ENCODE results near the gene AKAP7. TPM values are rescaled to one million over a fixed set of nuclear protein-coding genes. Genes with fewer than 3 reads are reported as not detected.

Gene AKAP7
- total and polyA plus RNA-seq, 2 donors (not counting 3 experiments of a cell fraction or from before 2014, with no cell fraction given) = 0.76 to 3.3 TPM

DNA sequence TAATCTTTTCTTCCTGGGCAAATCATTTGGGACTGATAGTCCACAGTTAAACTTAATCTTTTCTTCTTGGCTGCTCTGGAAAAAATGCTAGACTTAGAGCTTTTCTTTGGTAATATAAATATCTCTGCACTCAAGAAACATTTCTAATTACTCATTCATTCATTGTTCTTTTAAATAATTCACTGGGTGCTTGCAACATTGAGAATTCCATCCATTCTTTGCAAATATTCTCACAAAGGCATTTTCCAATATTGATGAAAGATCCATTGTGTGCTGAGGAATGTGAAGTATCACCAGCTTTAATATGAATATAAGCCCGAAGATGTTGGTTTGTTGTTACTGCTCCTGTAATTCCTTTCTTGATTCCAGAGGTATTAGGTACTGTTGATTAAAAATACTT, 38.4 kb downstream of the AKAP7 start:
- no peaks in the 10 kb centered on the region for H4K20me1 ChIP-seq (replicated peaks; ENCODE audit: control insufficient read depth, extremely low read depth, insufficient read depth, low read length)
- no peaks in the 10 kb centered on the region for H3K27me3 ChIP-seq (ENCODE audit: control insufficient read depth in 2 of 2, insufficient read depth in 2 of 2, low read length in 2 of 2)
- POLR2A ChIA-PET = no interaction called here
- no peak overlapping the region for H3K9ac ChIP-seq (replicated peaks; ENCODE audit: extremely low read depth, insufficient read depth, low read length)
- H3K36me3 ChIP-seq (ENCODE audit: control insufficient read depth in 2 of 2, extremely low read depth in 1 of 2, insufficient read depth in 2 of 2, low read length in 2 of 2) = no peaks in the 10 kb centered on the region
- H3K27ac ChIP-seq (ENCODE audit: insufficient read depth, low read depth, low read length) = no peak overlapping the region
- no TSS peak for BruUV-seq (replicated peaks)
- intact Hi-C loops (cut with micrococcal nuclease) (no loop called here), dilution Hi-C loops (cut with MboI; ENCODE audit: extremely low pct_ligation_motif_present, low sequenced_read_pairs) (no loop called here)
- H3K4me2 ChIP-seq (ENCODE audit: insufficient read depth, low read length) = no peak overlapping the region
- H3K9me3 ChIP-seq (replicated peaks; ENCODE audit: control insufficient read depth, insufficient read depth, low read length) = no peaks in the 10 kb centered on the region
- CTCF ChIA-PET = interaction anchor here (1.2 to 1.7 kb wide), 2 partner anchors 9 to 288 kb away, joined by 3 to 6 read pairs; no protein-coding TSS in a partner anchor
- no peaks in the 10 kb centered on the region for H3K79me2 ChIP-seq (ENCODE audit: control insufficient read depth, insufficient read depth, low read length)
- FAIRE-seq = no peak
- no peaks in the 10 kb centered on the region for H3K9me1 ChIP-seq (replicated peaks; ENCODE audit: control insufficient read depth, extremely low read depth, insufficient read depth, low read length)
- H3K4me1 ChIP-seq (ENCODE audit: control insufficient read depth, extremely low read depth, insufficient read depth, low read length) = no peaks in the 10 kb centered on the region
- H3K4me3 ChIP-seq (replicated peaks in 1 of 3; ENCODE audit: insufficient read depth in 1 of 3, low read depth in 1 of 3, low read length in 3 of 3) = no peak overlapping the region
- DNase-seq (ENCODE audit: low read depth, low spot score) = no peak
- H2AFZ ChIP-seq (ENCODE audit: low read depth, low read length) = no peak overlapping the region
- TF ChIP-seq, protein P1, sequence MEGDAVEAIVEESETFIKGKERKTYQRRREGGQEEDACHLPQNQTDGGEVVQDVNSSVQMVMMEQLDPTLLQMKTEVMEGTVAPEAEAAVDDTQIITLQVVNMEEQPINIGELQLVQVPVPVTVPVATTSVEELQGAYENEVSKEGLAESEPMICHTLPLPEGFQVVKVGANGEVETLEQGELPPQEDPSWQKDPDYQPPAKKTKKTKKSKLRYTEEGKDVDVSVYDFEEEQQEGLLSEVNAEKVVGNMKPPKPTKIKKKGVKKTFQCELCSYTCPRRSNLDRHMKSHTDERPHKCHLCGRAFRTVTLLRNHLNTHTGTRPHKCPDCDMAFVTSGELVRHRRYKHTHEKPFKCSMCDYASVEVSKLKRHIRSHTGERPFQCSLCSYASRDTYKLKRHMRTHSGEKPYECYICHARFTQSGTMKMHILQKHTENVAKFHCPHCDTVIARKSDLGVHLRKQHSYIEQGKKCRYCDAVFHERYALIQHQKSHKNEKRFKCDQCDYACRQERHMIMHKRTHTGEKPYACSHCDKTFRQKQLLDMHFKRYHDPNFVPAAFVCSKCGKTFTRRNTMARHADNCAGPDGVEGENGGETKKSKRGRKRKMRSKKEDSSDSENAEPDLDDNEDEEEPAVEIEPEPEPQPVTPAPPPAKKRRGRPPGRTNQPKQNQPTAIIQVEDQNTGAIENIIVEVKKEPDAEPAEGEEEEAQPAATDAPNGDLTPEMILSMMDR (IDR thresholded peaks at IDR 0.05; ENCODE audit: extremely low read depth in 1 of 2, insufficient read depth in 1 of 2, low read depth in 1 of 2, low read length in 2 of 2) = no peak
- TF ChIP-seq, protein P2, sequence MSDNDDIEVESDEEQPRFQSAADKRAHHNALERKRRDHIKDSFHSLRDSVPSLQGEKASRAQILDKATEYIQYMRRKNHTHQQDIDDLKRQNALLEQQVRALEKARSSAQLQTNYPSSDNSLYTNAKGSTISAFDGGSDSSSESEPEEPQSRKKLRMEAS (IDR thresholded peaks at IDR 0.05; ENCODE audit: insufficient read depth, insufficient read length) = no peak
- TF ChIP-seq GATA2 (IDR thresholded peaks at IDR 0.05; ENCODE audit: insufficient read depth, insufficient read length, low read depth, low read length) (no peak), POLR2AphosphoS5 (IDR thresholded peaks at IDR 0.05; ENCODE audit: insufficient read depth, low read depth, low read length) (no peak), EZH2 (IDR thresholded peaks at IDR 0.05; ENCODE audit: borderline replicate concordance, low read depth, low read length, severe bottlenecking) (no peak), MYC (IDR thresholded peaks at IDR 0.05; ENCODE audit: low read depth, low read length) (no peak), POLR2A (IDR thresholded peaks at IDR 0.05; ENCODE audit: low read depth, low read length) (no peak), JUN (IDR thresholded peaks at IDR 0.05; ENCODE audit: borderline replicate concordance, insufficient read depth, insufficient read length, low read depth) (no peak), FOS (IDR thresholded peaks at IDR 0.05; ENCODE audit: borderline replicate concordance, insufficient read depth, low read length) (no peak)
